K562 (cell line): ENCODE data around the gene ID2. TPM values are rescaled to one million over a fixed set of nuclear protein-coding genes. Genes with fewer than 3 reads are reported as not detected.
A peak's percentile ranks its signal among the peaks of the same experiment; 100 is the strongest.

Source experiments
- BRCA1 ChIP-seq, 2 experiments: fragments of 450-650 bp in 1 of 2; sonication (generic) in 1 of 2; formaldehyde crosslinking in 1 of 2; IDR thresholded peaks; 2 replicates each; pipeline versions ENCODE4 v1.5.0 to v1.6.1; 2017 to 2020; ENCODE audit warnings: mild to moderate bottlenecking in 1 of 2, missing genetic modification reagents in 1 of 2
- CCNT2 ChIP-seq: IDR thresholded peaks from 2 replicates; pipeline ENCODE4 v1.6.1; 2011; ENCODE audit warnings: borderline replicate concordance, low read depth, mild to moderate bottlenecking, moderate library complexity, mixed read lengths, low read length; ENCODE audit not compliant: insufficient read length; ENCODE audit errors: extremely low read depth
- CTCF ChIP-seq, 3 experiments: IDR thresholded peaks in 2 of 3; conservative IDR thresholded peaks in 1 of 3; 2 replicates each; pipeline ENCODE4 v1.5.1; 2011 to 2012; ENCODE audit warnings: low read length in 3 of 3, mild to moderate bottlenecking in 3 of 3, control low read depth in 2 of 3, improper control_type of control experiment in 1 of 3, inconsistent platforms in 1 of 3, low read depth in 1 of 3, mixed read lengths in 1 of 3, moderate library complexity in 1 of 3; ENCODE audit not compliant: insufficient read depth in 2 of 3
- ESRRB ChIP-seq: fragments of 250-450 bp; sonication (Bioruptor Pico); IDR thresholded peaks from 2 replicates; pipeline ENCODE4 v1.5.0; 2020; ENCODE audit warnings: mild to moderate bottlenecking, moderate library complexity, borderline replicate concordance
- FOXP1 ChIP-seq: sonication (generic); formaldehyde crosslinking; IDR thresholded peaks from 2 replicates; pipeline ENCODE4 v1.8.0; 2022; ENCODE audit warnings: mild to moderate bottlenecking, missing genetic modification reagents
- GATAD2B ChIP-seq: fragments of 450-650 bp; IDR thresholded peaks from 2 replicates; pipeline ENCODE4 v1.6.1; 2017; ENCODE audit warnings: mild to moderate bottlenecking, borderline replicate concordance
- HMGN3 ChIP-seq: IDR thresholded peaks from 2 replicates; pipeline ENCODE4 v1.6.1; 2011; ENCODE audit warnings: borderline replicate concordance, low read depth, mild to moderate bottlenecking, mixed read lengths, low read length; ENCODE audit not compliant: insufficient read length; ENCODE audit errors: extremely low read depth
- MCM2 ChIP-seq: fragments of 450-650 bp; IDR thresholded peaks from 2 replicates; pipeline ENCODE4 v1.6.1; 2017; ENCODE audit warnings: low read depth, mild to moderate bottlenecking
- MYC ChIP-seq, 2 experiments: fragments of 250-450 bp in 1 of 2; sonication (Bioruptor Pico) in 1 of 2; IDR thresholded peaks; 2 replicates each; pipeline versions ENCODE4 v1.5.1 to v1.6.1; 2012 to 2021; ENCODE audit warnings: low read depth in 2 of 2, borderline replicate concordance in 1 of 2, improper control_type of control experiment in 1 of 2, low read length in 1 of 2, mild to moderate bottlenecking in 1 of 2, moderate library complexity in 1 of 2
- NONO ChIP-seq, 2 experiments: fragments of 200-400 bp in 1 of 2; fragments of 450-650 bp in 1 of 2; formaldehyde crosslinking in 1 of 2; IDR thresholded peaks; 2 replicates each; pipeline ENCODE4 v1.6.1; 2017; ENCODE audit warnings: low read depth in 2 of 2, mild to moderate bottlenecking in 2 of 2, moderate library complexity in 2 of 2, low read length in 1 of 2
- PML ChIP-seq: IDR thresholded peaks from 2 replicates; pipeline ENCODE4 v1.6.1; 2012; ENCODE audit warnings: low read length, inconsistent platforms
- POLR2G ChIP-seq: fragments of 200-400 bp; formaldehyde crosslinking; IDR thresholded peaks from 2 replicates; pipeline ENCODE4 v1.6.1; 2017; ENCODE audit warnings: low read depth, mild to moderate bottlenecking, antibody characterized with exemption, low read length, moderate library complexity
- SMAD4 ChIP-seq: fragments of 250-450 bp; sonication (Bioruptor Pico); conservative IDR thresholded peaks from 2 replicates; pipeline ENCODE4 v1.8.0; 2021; ENCODE audit warnings: inconsistent platforms, mild to moderate bottlenecking, moderate library complexity
- TEAD1 ChIP-seq, 2 experiments: fragments of 450-650 bp in 1 of 2; sonication (generic) in 1 of 2; formaldehyde crosslinking; IDR thresholded peaks; 2 replicates each; pipeline versions ENCODE4 v1.4.0 to v1.8.0; 2020 to 2022; ENCODE audit warnings: mild to moderate bottlenecking in 2 of 2, missing genetic modification reagents in 1 of 2
- TGIF2 ChIP-seq: sonication (generic); formaldehyde crosslinking; IDR thresholded peaks from 2 replicates; pipeline ENCODE4 v1.8.1; 2022; ENCODE audit warnings: mild to moderate bottlenecking, missing genetic modification reagents, moderate library complexity
- ZBTB33 ChIP-seq: sonication (generic); formaldehyde crosslinking; IDR thresholded peaks from 2 replicates; pipeline ENCODE4 v1.8.1; 2023; ENCODE audit warnings: mild to moderate bottlenecking, missing genetic modification reagents
- ZNF41 ChIP-seq: fragments of 250-450 bp; sonication (Bioruptor Pico); conservative IDR thresholded peaks from 2 replicates; pipeline ENCODE4 v1.4.0; 2020; ENCODE audit warnings: mild to moderate bottlenecking
- ZNF431 ChIP-seq: sonication (generic); formaldehyde crosslinking; IDR thresholded peaks from 2 replicates; pipeline ENCODE4 v1.8.0; 2022; ENCODE audit warnings: mild to moderate bottlenecking, missing genetic modification reagents
- ZNF444 ChIP-seq: fragments of 250-450 bp; sonication (Bioruptor Pico); IDR thresholded peaks from 2 replicates; pipeline ENCODE4 v1.4.0; 2020; ENCODE audit warnings: mild to moderate bottlenecking, moderate library complexity
- polyA plus RNA-seq, 8 experiments: library from polyadenylated mRNA; depleted of rRNA in 4 of 8; stranded (reverse) in 5 of 8; unstranded in 3 of 8; fragments of >200 nt; fragmentation: Nextera tagmentation in 2 of 8; fragmentation: Illumina TruSeq in 1 of 8; extraction: Ambion mirVana in 2 of 8; extraction: Trizol in 1 of 8; gene quantifications; 2 replicates each; pipeline versions ENCODE4 v1.2.1 to v1.2.3, GENCODE V29; 2011 to 2014; ENCODE audit warnings: inconsistent platforms in 1 of 8, missing spikeins in 1 of 8
- total RNA-seq, 7 experiments: library from RNA; depleted of rRNA in 6 of 7; stranded (reverse); fragments of >200 nt in 6 of 7; fragmentation: Illumina TruSeq in 2 of 7; extraction: Trizol in 2 of 7; gene quantifications; 2 replicates each; pipeline versions ENCODE4 v1.2.1 to v1.2.3, GENCODE V29; 2011 to 2021; ENCODE audit warnings: low replicate concordance in 1 of 7
- TF ChIP-seq, protein P1 (sequence below): fragments of 250-450 bp; sonication (Bioruptor Pico); IDR thresholded peaks from 2 replicates; pipeline ENCODE4 v1.8.0; 2021; ENCODE audit warnings: moderate library complexity, mild to moderate bottlenecking, inconsistent platforms

Gene ID2
- total and polyA plus RNA-seq, 9 of the 15 experiments (the other 6 are each of a cell fraction or from before 2014, with no cell fraction given) = 8.0 to 35.7 (median 16.6) TPM

- TF ChIP-seq CTCF (IDR thresholded peaks at IDR 0.05 in 2 of 3, conservative IDR thresholded peaks at IDR 0.05 in 1 of 3; ENCODE audit: insufficient read depth in 2 of 3, low read depth in 1 of 3, low read length in 3 of 3) (peak; percentile 82 to 96 (median 86)), ZBTB33 (CRISPR knock-in tag) (peak; percentile 36; the same call in 1 of the 2 replicates), ZNF431 (CRISPR knock-in tag) (no peak), MYC (IDR thresholded peaks at IDR 0.05; ENCODE audit: low read depth, low read length) (peak; percentile 71; the same call in 1 of the 2 replicates), MYC (CRISPR knock-in tag; IDR thresholded peaks at IDR 0.05; ENCODE audit: borderline replicate concordance, low read depth) (no peak), ESRRB (no peak), NONO (IDR thresholded peaks at IDR 0.05; ENCODE audit: low read depth in 2 of 2, low read length in 1 of 2) (peak in 1 of 2 experiments; percentile 51; a peak in 1 of 4 replicates), MCM2 (no peak), TGIF2 (CRISPR knock-in tag) (peak; percentile 81; the same call in 1 of the 2 replicates), FOXP1 (CRISPR knock-in tag) (0 out of 2 replicates have a peak, but pooled peaks have one; percentile 35), TEAD1 (CRISPR knock-in tag; IDR thresholded peaks at IDR 0.05) (peak in 1 of 2 experiments; percentile 53; a peak in 1 of 4 replicates), GATAD2B (peak; percentile 74; the same call in 1 of the 2 replicates), ZNF41 (CRISPR knock-in tag) (peak; percentile 56; the same call in 1 of the 2 replicates), SMAD4 (CRISPR knock-in tag) (peak; percentile 66), ZNF444 (CRISPR knock-in tag) (no peak), CCNT2 (peak; percentile 57), BRCA1 (IDR thresholded peaks at IDR 0.05) (no peak), BRCA1 (CRISPR knock-in tag; IDR thresholded peaks at IDR 0.05) (0 out of 2 replicates have a peak, but pooled peaks have one; percentile 64), HMGN3 (peak; percentile 34), POLR2G (peak; percentile 51; the same call in 1 of the 2 replicates), PML (no peak)
- TF ChIP-seq, protein P1, sequence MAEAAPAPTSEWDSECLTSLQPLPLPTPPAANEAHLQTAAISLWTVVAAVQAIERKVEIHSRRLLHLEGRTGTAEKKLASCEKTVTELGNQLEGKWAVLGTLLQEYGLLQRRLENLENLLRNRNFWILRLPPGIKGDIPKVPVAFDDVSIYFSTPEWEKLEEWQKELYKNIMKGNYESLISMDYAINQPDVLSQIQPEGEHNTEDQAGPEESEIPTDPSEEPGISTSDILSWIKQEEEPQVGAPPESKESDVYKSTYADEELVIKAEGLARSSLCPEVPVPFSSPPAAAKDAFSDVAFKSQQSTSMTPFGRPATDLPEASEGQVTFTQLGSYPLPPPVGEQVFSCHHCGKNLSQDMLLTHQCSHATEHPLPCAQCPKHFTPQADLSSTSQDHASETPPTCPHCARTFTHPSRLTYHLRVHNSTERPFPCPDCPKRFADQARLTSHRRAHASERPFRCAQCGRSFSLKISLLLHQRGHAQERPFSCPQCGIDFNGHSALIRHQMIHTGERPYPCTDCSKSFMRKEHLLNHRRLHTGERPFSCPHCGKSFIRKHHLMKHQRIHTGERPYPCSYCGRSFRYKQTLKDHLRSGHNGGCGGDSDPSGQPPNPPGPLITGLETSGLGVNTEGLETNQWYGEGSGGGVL (CRISPR knock-in tag) = no peak
Observed at GRCh38 chr2:8685697-8686358, 4.0 kb downstream of the ID2 start (continued).
